HG02870 (cell line): Measurements from ENCODE around the gene TROAP.
A peak's percentile ranks its signal among the peaks of the same experiment; 100 is the strongest.
"Not testable (repeated sequence)": the region's sequence is repeated elsewhere in the genome, so short reads cannot be mapped to it uniquely, and the experiment has no call there.

ENCODE experiments used
- ATAC-seq: cut with Tn5 transposase; IDR thresholded peaks from one replicate; pipeline ENCODE4 v1.9.1; 2021; ENCODE audit warnings: mild to moderate bottlenecking, moderate library complexity; ENCODE audit not compliant: unreplicated experiment

Gene TROAP

DNA sequence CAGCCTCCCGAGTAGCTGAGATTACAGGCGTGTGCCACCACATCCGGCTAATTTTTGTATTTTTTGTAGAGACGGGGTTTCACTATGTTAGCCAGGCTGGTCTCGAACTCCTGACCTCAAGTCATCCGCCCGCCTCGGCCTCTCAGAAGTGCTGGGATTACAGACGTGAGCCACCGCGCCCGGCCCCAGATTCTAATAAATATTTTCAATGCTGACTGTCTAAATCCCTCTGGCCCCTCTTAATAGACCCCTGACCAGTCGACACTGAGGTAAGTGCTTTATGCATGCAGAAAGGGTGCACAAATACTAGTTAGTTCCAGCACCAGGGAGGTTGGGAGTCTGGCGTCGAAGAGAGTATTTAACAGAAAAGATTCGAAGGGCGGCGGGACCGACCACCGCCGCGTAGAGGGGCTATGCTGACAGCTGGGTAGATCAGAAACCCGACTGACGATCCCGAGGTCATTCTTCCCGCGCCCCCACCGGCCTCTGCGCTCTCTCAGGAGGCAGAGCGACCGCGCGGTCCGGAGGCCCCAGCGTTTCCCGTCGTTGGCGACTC is 43.1 kb downstream of the TROAP start:
- peak; percentile 7 for ATAC-seq

DNA sequence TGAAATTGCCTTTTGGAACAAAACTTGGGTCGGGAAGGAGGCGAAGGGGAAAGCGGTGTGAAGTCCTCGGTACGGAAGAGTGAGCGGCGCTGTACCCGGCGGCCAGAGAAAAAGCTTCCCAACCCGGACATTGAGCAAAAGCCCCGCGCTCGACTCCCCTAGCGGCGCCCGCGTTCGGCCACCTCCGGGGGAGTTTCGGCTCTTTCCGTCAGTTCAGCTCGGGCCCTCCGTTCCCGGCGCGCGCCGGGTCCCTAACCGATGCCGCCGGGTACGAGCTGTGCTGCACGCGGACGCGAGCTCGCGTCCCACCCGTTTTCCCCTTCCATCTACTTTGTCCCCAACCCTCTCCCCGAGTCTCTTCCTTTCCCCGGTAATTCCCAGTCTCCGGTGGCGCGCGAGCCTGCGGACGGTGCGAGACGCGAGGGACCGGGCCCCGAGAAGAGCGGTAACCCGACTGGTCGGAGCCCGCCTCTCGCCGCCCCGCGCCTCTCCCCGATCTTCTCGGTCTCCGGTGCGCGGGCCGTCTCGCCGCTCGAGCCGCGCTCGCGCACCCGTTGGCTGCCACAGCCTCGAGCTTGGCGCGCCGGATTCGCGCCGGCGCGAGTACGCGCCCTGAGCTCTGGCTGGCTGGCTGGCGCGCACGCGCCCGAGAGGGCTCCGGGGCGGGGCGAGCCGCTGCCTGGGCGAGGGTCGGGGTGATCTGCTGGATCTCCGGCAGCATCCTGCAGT is 43.8 kb downstream of the TROAP start:
- ATAC-seq, result peak; percentile 60

GRCh38 chr12:49367381-49368239 is 44.6 kb downstream of the TROAP start, which contains the start of gene SPATS2:
Gene SPATS2 (plus strand): TSS chr12:49367462. CDS start chr12:49461013, 93,551 bp downstream.
- ATAC-seq, result no peak

- ATAC-seq, result no peak
Observed at GRCh38 chr12:49368240-49368600, 45.2 kb downstream of the TROAP start.

- peak; percentile 42 for ATAC-seq
Observed at GRCh38 chr12:49369411-49370145, 46.5 kb downstream of the TROAP start.

DNA sequence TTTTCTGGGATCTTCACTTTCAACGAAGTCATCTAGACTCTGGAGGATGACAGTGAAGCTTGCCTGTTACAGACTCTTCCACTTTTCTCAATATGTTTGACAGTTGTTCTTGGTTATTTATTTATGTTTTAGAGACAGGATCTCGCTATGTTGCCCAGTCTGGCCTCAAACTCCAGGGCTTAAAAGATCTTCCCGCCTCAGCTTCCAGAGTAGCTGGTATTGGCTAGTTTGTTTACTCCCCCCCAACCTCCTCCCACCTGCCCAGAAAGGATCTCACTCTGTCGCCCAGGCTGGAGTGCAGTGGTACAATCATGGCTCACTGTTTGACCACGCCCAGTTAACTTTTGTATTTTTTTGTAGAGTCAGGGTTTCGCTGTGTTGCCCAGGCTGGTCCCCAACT is 47.5 kb downstream of the TROAP start:
- ATAC-seq, result no peak

GRCh38 chr12:49375406-49375805 is 52.4 kb downstream of the TROAP start:
- ATAC-seq, result no peak

- ATAC-seq, result no peak
Observed at GRCh38 chr12:49377386-49377785, 54.3 kb downstream of the TROAP start.

- ATAC-seq, result not testable (repeated sequence)
Observed at GRCh38 chr12:49380184-49380583, 57.1 kb downstream of the TROAP start.
